Pancreas (tissue), 10 donors: Measurements from ENCODE around the gene SPATA9. TPM values are rescaled to one million over a fixed set of nuclear protein-coding genes. Genes with fewer than 3 reads are reported as not detected.

ENCODE experiments used
- ATAC-seq, 4 donors: fragments of 200-7000 bp; cut with Tn5 transposase; one replicate each; pipeline versions ENCODE4 v1.8.0 to v1.9.1; 2020; ENCODE audit warnings: mild to moderate bottlenecking in 4 of 4, moderate library complexity in 4 of 4
- DNase-seq, 6 donors: peaks; one replicate each; pipeline ENCODE4 v3.0.0-alpha.2; 2020
- FAIRE-seq: peaks from 2 replicates; lab custom pipeline; 2012; peaks lifted over from hg19 to GRCh38; lab: Jason Lieb, UNC
- H3K27ac ChIP-seq, 4 donors: fragments of 200-600 bp; sonication (generic); 1 replicate in 3 of 4; 2 replicates in 1 of 4; pipeline versions ENCODE4 v1.5.0 to v1.8.0; 2020
- H3K27me3 ChIP-seq, 4 donors: fragments of 200-600 bp; one replicate each; pipeline ENCODE4 v1.8.0; 2021
- H3K36me3 ChIP-seq, 3 donors: fragments of 200-600 bp; sonication (generic) in 1 of 3; one replicate each; pipeline versions ENCODE4 v1.5.0 to v1.8.0; 2020 to 2021
- H3K4me1 ChIP-seq, 3 donors: fragments of 200-600 bp; one replicate each; pipeline ENCODE4 v1.8.0; 2021
- H3K4me3 ChIP-seq, 4 donors: fragments of 200-600 bp; sonication (generic) in 2 of 4; one replicate each; pipeline versions ENCODE4 v1.5.0 to v1.8.0; 2020 to 2021
- H3K9me3 ChIP-seq, 4 donors: fragments of 200-600 bp; one replicate each; pipeline ENCODE4 v1.8.0; 2021
- WGBS, 2 donors: extraction: QIAGEN DNeasy Blood & Tissue Kit; methylation state at CpG; one replicate each; pipeline ENCODE4 v1.1.7; 2013; 5-methylcytosine and 5-hydroxymethylcytosine counted together
- intact Hi-C, 3 donors: fragments of 100-400 bp; cut with DNase I; formaldehyde crosslinking; loops; one replicate each; pipeline versions ENCODE4 v1.11.1 to v1.14.2; 2022
- polyA plus RNA-seq, 2 donors: library from polyadenylated mRNA; stranded (reverse); fragments of 200-250 nt; gene quantifications; one replicate each; pipeline ENCODE4 v1.2.3, GENCODE V29; 2013
- total RNA-seq, 6 donors: library from RNA; stranded (reverse); fragmentation: NEBNext Ultra II Directional in 4 of 6; extraction: Animal tissue kit (Norgen Biotek cat#: 25700) in 4 of 6; gene quantifications; one replicate each; pipeline versions ENCODE4 v1.2.1 to v1.2.4, GENCODE V29; 2021 to 2023
- TF ChIP-seq, protein P1 (sequence below), 4 donors: fragments of 200-600 bp; sonication (generic) in 3 of 4; IDR thresholded peaks; one replicate each; pipeline versions ENCODE4 v1.5.0 to v1.8.0; 2021; ENCODE audit warnings: antibody characterized with exemption in 4 of 4
- donor health status: healthy with polysubstance abuse.
- donor health status: DM: no; HTN: no; CAD: no; lungs with moderate emphysema.
- donor health status: DM: no; HTN: no; CAD: no.
- donor health status: control.
- donor health status: control.
- donor health status: Bipolar disorder and iron deficiency.
- donor health status: DM: yes; HTN: yes; CAD: no.
- donor health status: DM: no; HTN: no; CAD: no.
- donor health status: DM: no; HTN: no; CAD: no.
- donor health status: DM: yes; HTN: yes; CAD: no.

The SPATA9 gene
- under 1 TPM; 0.12 to 0.67 (median 0.48) TPM for total RNA-seq
- polyA plus RNA-seq = 1 to 10 TPM in 1 of 2 donors, under 1 TPM in 1; 0.19 to 1.3 TPM

GRCh38 chr5:95682891-95683290 lies at the start of gene SPATA9:
Gene SPATA9 (minus strand): TSS chr5:95682991. CDS start chr5:95682854, 137 bp downstream.
- Histone ChIP-seq H3K4me3 (no peak within 1 kb of the TSS), H3K4me1 (no peaks in the 10 kb centered on the region), H3K36me3 (no peaks in the 10 kb centered on the region), H3K27me3 (no peaks in the 10 kb centered on the region), H3K27ac (no peak within 1 kb of the TSS), H3K9me3 (no peaks in the 10 kb centered on the region)
- DNase-seq = no peak
- FAIRE-seq = no peak
- TF ChIP-seq, protein P1, sequence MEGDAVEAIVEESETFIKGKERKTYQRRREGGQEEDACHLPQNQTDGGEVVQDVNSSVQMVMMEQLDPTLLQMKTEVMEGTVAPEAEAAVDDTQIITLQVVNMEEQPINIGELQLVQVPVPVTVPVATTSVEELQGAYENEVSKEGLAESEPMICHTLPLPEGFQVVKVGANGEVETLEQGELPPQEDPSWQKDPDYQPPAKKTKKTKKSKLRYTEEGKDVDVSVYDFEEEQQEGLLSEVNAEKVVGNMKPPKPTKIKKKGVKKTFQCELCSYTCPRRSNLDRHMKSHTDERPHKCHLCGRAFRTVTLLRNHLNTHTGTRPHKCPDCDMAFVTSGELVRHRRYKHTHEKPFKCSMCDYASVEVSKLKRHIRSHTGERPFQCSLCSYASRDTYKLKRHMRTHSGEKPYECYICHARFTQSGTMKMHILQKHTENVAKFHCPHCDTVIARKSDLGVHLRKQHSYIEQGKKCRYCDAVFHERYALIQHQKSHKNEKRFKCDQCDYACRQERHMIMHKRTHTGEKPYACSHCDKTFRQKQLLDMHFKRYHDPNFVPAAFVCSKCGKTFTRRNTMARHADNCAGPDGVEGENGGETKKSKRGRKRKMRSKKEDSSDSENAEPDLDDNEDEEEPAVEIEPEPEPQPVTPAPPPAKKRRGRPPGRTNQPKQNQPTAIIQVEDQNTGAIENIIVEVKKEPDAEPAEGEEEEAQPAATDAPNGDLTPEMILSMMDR (IDR thresholded peaks at IDR 0.05) = no peak
- intact Hi-C loops = no loop called here
- WGBS, 2 donors = 90 to 92% methylated on average over 1 of the region's 1 CpG
- no peak for ATAC-seq

GRCh38 chr5:95731571-95732554 lies 49.1 kb upstream of the SPATA9 start:
- no peaks in the 10 kb centered on the region for H3K27me3 ChIP-seq
- H3K9me3 ChIP-seq = no peaks in the 10 kb centered on the region
- peak; percentile 38 to 87 (median 60) for DNase-seq
- peak overlapping the region; percentile 97 to 99 (median 98) for H3K27ac ChIP-seq
- WGBS, 2 donors = 1% methylated on average over 52 to 64 of the region's 64 CpGs
- H3K4me3 ChIP-seq = peak overlapping the region; percentile 45 to 90 (median 84)
- TF ChIP-seq, protein P1 (IDR thresholded peaks at IDR 0.05) = no peak
- H3K4me1 ChIP-seq = peaks cover 36 to 67% (median 55%) of the 10 kb centered on the region in 3 donors
- intact Hi-C loops = loop anchor here in 1 of 3 donors (10.0 kb wide), 1 partner anchor 67 kb away; no protein-coding TSS in a partner anchor
- H3K36me3 ChIP-seq = no peaks in the 10 kb centered on the region
- FAIRE-seq = no peak
- ATAC-seq = peak; percentile 4 to 24 (median 22)

- ATAC-seq = peak; percentile 71 to 80 (median 74)
- peaks cover 38 to 66% (median 55%) of the 10 kb centered on the region in 3 donors for H3K4me1 ChIP-seq
These were observed 48.2 kb upstream of the SPATA9 start, which contains the start of gene RHOBTB3 for GRCh38 chr5:95730730-95731570. Gene RHOBTB3 (plus strand): TSS chr5:95731336. CDS start chr5:95731683, 347 bp downstream.

More at GRCh38 chr5:95730730-95731570, 48.2 kb upstream of the SPATA9 start, which contains the start of gene RHOBTB3:
- H3K4me3 ChIP-seq = peak within 1 kb of the TSS; percentile 45 to 90 (median 84)
- FAIRE-seq (no peak), DNase-seq (peak; percentile 90 to 96 (median 96))
- TF ChIP-seq, protein P1 (IDR thresholded peaks at IDR 0.05) = no peak
- no peaks in the 10 kb centered on the region for H3K27me3 ChIP-seq
- no peaks in the 10 kb centered on the region for H3K9me3 ChIP-seq
- 0 to 1% methylated on average over 41 to 78 of the region's 78 CpGs for WGBS, 2 donors
- H3K27ac ChIP-seq = peak within 1 kb of the TSS; percentile 97 to 99 (median 98)
- intact Hi-C loops = loop anchor here in 1 of 3 donors (10.0 kb wide), 1 partner anchor 66 kb away; no protein-coding TSS in a partner anchor
- no peaks in the 10 kb centered on the region for H3K36me3 ChIP-seq
